IPS-15b (cell line): ENCODE data around the gene LIN37.

ENCODE experiments used
- H3K27me3 ChIP-seq: one replicate; pipeline ENCODE4 v1.6.1; 2013; ENCODE audit warnings: low read length; ENCODE audit not compliant: control insufficient read depth, insufficient read depth
- H3K36me3 ChIP-seq: one replicate; pipeline ENCODE4 v1.6.1; 2013; ENCODE audit warnings: low read length; ENCODE audit not compliant: control insufficient read depth, insufficient read depth
- H3K4me1 ChIP-seq: one replicate; pipeline ENCODE4 v1.6.1; 2013; ENCODE audit warnings: mild to moderate bottlenecking, low read length; ENCODE audit not compliant: control insufficient read depth, insufficient read depth
- H3K4me3 ChIP-seq: one replicate; pipeline ENCODE4 v1.5.1; 2013; ENCODE audit warnings: low read depth, low read length
- H3K9ac ChIP-seq: one replicate; pipeline ENCODE4 v1.6.1; 2013; ENCODE audit warnings: low read depth, mild to moderate bottlenecking, low read length
- H3K9me3 ChIP-seq: one replicate; pipeline ENCODE4 v1.6.1; 2013; ENCODE audit warnings: mild to moderate bottlenecking, low read length; ENCODE audit not compliant: control insufficient read depth, insufficient read depth

Gene LIN37

GRCh38 chr19:35740423-35741202 is 7.8 kb upstream of the LIN37 start:
- Histone ChIP-seq H3K9ac (peak overlapping the region; percentile 73), H3K4me1 (no peaks in the 10 kb centered on the region), H3K27me3 (no peaks in the 10 kb centered on the region), H3K4me3 (peak overlapping the region; percentile 88), H3K9me3 (no peaks in the 10 kb centered on the region), H3K36me3 (peaks cover 30% of the 10 kb centered on the region)

GRCh38 chr19:35741203-35741515 is 7.2 kb upstream of the LIN37 start:
- H3K4me3 ChIP-seq: peak overlapping the region; percentile 88
- H3K27me3 ChIP-seq: no peaks in the 10 kb centered on the region
- H3K9ac ChIP-seq: peak overlapping the region; percentile 73
- peaks cover 1% of the 10 kb centered on the region for H3K4me1 ChIP-seq
- H3K9me3 ChIP-seq: no peaks in the 10 kb centered on the region
- H3K36me3 ChIP-seq: peaks cover 30% of the 10 kb centered on the region

GRCh38 chr19:35742121-35742724 is 6.2 kb upstream of the LIN37 start, which contains the start of gene IGFLR1:
TSS of gene IGFLR1 (minus strand) at chr19:35742452. CDS start at chr19:35741180, 1,272 bp downstream.
- peaks cover 4% of the 10 kb centered on the region for H3K4me1 ChIP-seq
- H3K9ac ChIP-seq: no peak within 1 kb of the TSS
- H3K4me3 ChIP-seq: peak within 1 kb of the TSS; percentile 88

GRCh38 chr19:35743640-35744429 is 4.5 kb upstream of the LIN37 start:
- Histone ChIP-seq H3K36me3 (peaks cover 5% of the 10 kb centered on the region), H3K4me3 (peak overlapping the region; percentile 65), H3K9ac (no peak overlapping the region), H3K27me3 (no peaks in the 10 kb centered on the region), H3K4me1 (peaks cover 4% of the 10 kb centered on the region), H3K9me3 (no peaks in the 10 kb centered on the region)

More at GRCh38 chr19:35742121-35742724, 6.2 kb upstream of the LIN37 start, which contains the start of gene IGFLR1:
- Histone ChIP-seq H3K27me3 (no peaks in the 10 kb centered on the region), H3K36me3 (peaks cover 21% of the 10 kb centered on the region), H3K9me3 (no peaks in the 10 kb centered on the region)

GRCh38 chr19:35744430-35745327 is 3.7 kb upstream of the LIN37 start:
- Histone ChIP-seq H3K9ac (peak overlapping the region; percentile 66), H3K4me1 (peaks cover 4% of the 10 kb centered on the region), H3K36me3 (no peaks in the 10 kb centered on the region), H3K4me3 (peak overlapping the region; percentile 65), H3K27me3 (no peaks in the 10 kb centered on the region), H3K9me3 (no peaks in the 10 kb centered on the region)

- H3K36me3 ChIP-seq: no peaks in the 10 kb centered on the region
- no peaks in the 10 kb centered on the region for H3K9me3 ChIP-seq
- H3K9ac ChIP-seq: peak within 1 kb of the TSS; percentile 66
- H3K27me3 ChIP-seq: no peaks in the 10 kb centered on the region
- peak within 1 kb of the TSS; percentile 86 for H3K4me3 ChIP-seq
- H3K4me1 ChIP-seq: peaks cover 4% of the 10 kb centered on the region
Measured at GRCh38 chr19:35745328-35746086, 2.9 kb upstream of the LIN37 start, which contains the start of the genes PSENEN and U2AF1L4. TSS of gene PSENEN (plus strand) at chr19:35745651. CDS start at chr19:35745931, 280 bp downstream. TSS of gene U2AF1L4 (minus strand) at chr19:35745418. CDS start at chr19:35745391, 27 bp downstream.

- H3K9ac ChIP-seq: peak overlapping the region; percentile 66
- no peaks in the 10 kb centered on the region for H3K9me3 ChIP-seq
- H3K36me3 ChIP-seq: no peaks in the 10 kb centered on the region
- H3K27me3 ChIP-seq: no peaks in the 10 kb centered on the region
- H3K4me1 ChIP-seq: peaks cover 4% of the 10 kb centered on the region
- H3K4me3 ChIP-seq: peak overlapping the region; percentile 86
Measured at GRCh38 chr19:35746087-35746462, 2.3 kb upstream of the LIN37 start.

GRCh38 chr19:35746531-35746930 is 1.8 kb upstream of the LIN37 start:
- H3K36me3 ChIP-seq: no peaks in the 10 kb centered on the region
- H3K9ac ChIP-seq: peak overlapping the region; percentile 66
- H3K27me3 ChIP-seq: no peaks in the 10 kb centered on the region
- no peaks in the 10 kb centered on the region for H3K9me3 ChIP-seq
- H3K4me3 ChIP-seq: peak overlapping the region; percentile 86
- H3K4me1 ChIP-seq: peaks cover 4% of the 10 kb centered on the region

GRCh38 chr19:35750167-35750566 is 1.8 kb downstream of the LIN37 start:
- Histone ChIP-seq H3K27me3 (peaks cover 3% of the 10 kb centered on the region), H3K36me3 (peaks cover 3% of the 10 kb centered on the region), H3K4me1 (peaks cover 4% of the 10 kb centered on the region), H3K9me3 (no peaks in the 10 kb centered on the region), H3K9ac (no peak overlapping the region), H3K4me3 (no peak overlapping the region)

GRCh38 chr19:35751839-35752745 is 3.7 kb downstream of the LIN37 start:
- Histone ChIP-seq H3K27me3 (peaks cover 12% of the 10 kb centered on the region), H3K36me3 (peaks cover 3% of the 10 kb centered on the region), H3K4me3 (no peak overlapping the region), H3K9ac (no peak overlapping the region), H3K4me1 (peaks cover 2% of the 10 kb centered on the region), H3K9me3 (no peaks in the 10 kb centered on the region)
